GM12864 (cell line): ENCODE data around the gene RALGPS1.

Experiments used
- DNase-seq: peaks from one replicate; pipeline ENCODE4 v3.0.0-alpha.2; 2011; ENCODE audit warnings: low read depth
- H3K4me3 ChIP-seq: 2 replicates; pipeline ENCODE4 v1.5.1; 2011; ENCODE audit warnings: mild to moderate bottlenecking, low read depth, low read length, control low read depth
- CTCF ChIP-seq: IDR thresholded peaks from 2 replicates; pipeline ENCODE4 v1.5.1; 2011; ENCODE audit warnings: low read depth, mild to moderate bottlenecking, moderate library complexity, low read length, control low read depth, inconsistent platforms; ENCODE audit errors: missing control alignments

The RALGPS1 gene

GRCh38 chr9:127136081-127136879, 221.7 kb downstream of the RALGPS1 start:
- TF ChIP-seq CTCF = no peak
- H3K4me3 ChIP-seq = no peak overlapping the region
- no peak for DNase-seq

DNA sequence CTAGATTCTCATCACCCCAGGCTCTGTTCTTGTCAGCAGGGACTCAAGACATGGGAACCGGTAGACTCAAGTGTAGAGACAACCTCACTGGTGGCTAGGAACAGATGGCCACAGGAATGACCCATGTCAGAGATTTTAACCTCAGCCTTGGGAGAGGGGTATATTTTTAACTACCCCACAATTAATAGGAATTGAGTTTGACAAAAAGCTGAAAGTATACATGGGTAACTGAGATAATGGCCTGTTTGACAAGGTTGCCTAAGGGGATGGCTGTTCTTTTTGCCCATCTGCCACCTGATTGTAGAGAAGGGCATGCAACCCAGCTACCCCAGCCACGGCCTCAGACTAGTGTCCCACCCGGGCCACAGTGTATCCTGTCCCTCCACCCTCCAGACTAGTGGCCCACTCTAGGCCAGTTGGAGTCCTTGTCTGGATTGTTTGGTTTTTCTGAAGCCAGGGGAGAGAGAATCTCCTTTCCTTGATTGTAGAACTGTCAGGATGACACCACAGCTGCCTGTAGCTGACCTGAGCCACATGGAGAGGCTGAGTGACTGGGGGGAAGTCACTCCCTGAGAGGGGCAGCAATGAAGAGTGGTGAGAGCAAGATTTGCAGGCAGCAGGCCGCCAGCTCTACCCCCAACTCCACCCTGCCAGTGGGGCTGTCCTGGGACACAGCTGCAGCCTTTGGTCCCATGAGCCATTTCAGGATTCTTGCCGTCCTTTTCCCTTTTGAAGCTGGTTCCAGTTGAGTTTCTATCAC, 222.5 kb downstream of the RALGPS1 start:
- no peak for DNase-seq
- TF ChIP-seq CTCF = no peak
- H3K4me3 ChIP-seq = no peak overlapping the region

- no peak for TF ChIP-seq CTCF
- no peak for DNase-seq
- H3K4me3 ChIP-seq = no peak overlapping the region
These were observed 223.2 kb downstream of the RALGPS1 start for GRCh38 chr9:127137640-127138360.

DNA sequence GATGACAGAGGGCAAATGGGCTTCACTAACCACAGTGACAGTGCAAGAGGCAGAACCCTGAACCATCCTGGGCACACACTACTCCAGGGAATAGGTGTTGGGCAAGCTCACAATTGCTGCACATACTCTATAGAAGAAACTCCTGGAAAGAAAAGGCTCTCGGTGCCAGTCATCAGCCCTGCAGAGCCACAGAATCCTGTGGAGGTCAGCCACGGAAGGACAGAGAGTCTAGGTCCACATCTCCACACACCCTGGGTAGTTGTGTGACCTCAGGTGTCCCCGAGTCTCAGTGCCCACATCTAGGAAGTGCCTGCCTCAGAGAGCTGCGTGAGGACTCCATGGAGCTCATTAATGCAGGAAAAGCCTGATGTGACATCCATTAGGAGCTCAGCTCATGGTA, 223.9 kb downstream of the RALGPS1 start:
- no peak overlapping the region for H3K4me3 ChIP-seq
- TF ChIP-seq CTCF = no peak
- DNase-seq = no peak

DNA sequence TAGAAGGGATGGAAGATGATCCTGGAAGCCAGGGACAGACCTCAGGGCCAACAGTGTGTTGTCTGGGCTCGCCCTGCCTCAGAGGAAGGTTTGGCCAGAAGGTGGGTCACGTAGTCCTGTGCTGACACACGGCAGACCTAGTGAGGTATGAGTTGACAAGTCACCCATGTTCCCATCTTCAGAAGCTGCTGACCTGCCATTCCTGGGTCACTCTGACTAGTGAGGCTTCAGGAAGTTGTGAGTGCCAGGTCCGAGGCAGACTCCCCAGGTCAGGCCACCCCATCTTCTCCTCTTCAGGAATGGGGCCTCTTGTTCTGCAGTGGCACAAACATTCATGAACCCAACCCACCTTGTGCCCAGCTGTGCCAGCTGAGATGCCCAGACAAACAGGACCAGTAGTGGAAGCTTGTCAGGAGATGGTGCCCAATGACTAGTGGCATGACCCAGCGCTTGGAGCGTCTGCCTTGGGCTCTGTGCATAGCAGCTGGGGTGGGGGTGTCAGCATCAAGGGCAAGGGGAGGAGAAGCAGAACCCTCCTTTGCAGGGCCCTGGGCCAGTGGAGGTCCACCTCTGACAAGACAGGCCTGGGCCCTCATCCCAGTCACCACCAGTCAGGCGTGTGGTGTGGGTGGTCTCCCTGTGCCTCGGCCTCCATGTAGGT, 224.6 kb downstream of the RALGPS1 start:
- no peak for DNase-seq
- H3K4me3 ChIP-seq = no peak overlapping the region
- TF ChIP-seq CTCF = no peak

DNA sequence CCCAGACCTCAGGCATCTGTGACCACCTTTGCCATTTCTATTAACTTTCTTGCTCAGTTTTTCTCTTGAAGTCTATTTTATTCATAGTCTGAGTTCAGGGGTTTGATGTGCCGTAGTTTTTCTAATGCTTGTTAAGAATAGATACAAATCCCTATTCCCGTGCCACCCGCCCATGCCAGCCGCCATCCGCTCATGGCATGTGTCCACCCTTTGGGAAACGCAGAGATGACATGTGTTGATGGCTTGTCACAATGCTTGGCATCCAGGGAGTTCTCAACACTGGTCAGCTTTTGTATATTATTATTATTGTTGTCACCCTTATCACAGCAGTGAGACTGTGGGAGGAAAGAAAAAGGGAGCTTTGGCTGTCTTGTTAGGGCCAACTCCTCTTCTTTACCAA, 225.2 kb downstream of the RALGPS1 start:
- no peak for TF ChIP-seq CTCF

More for the DNA sequence above, 225.2 kb downstream of the RALGPS1 start:
- no peak for DNase-seq
- no peak overlapping the region for H3K4me3 ChIP-seq
